Calu3 (cell line): ENCODE measurements around the gene RABGAP1L. TPM values are rescaled to one million over a fixed set of nuclear protein-coding genes. Genes with fewer than 3 reads are reported as not detected.

Experiments used
- BruUV-seq: library from RNA; stranded (reverse); fragments of 400-500 nt; replicated peaks from 2 replicates; lab custom pipeline; 2021; lab: Mats Ljungman, UMichigan
- CTCF ChIA-PET: fragments of 300-600 bp; sonication (Branson Sonifier 250); formaldehyde crosslinking; loops from one replicate; lab custom pipeline; 2022; ENCODE audit warnings: antibody characterized with exemption; lab: Charles Lee
- DNase-seq: peaks from one replicate; pipeline ENCODE4 v3.0.0; 2022
- H3K27ac Mint-ChIP-seq: one replicate; pipeline ENCODE4 v1.8.0; 2022; ENCODE audit warnings: mixed read lengths; ENCODE audit not compliant: unreplicated experiment
- H3K27me3 Mint-ChIP-seq: one replicate; pipeline ENCODE4 v1.8.0; 2022; ENCODE audit warnings: mixed read lengths; ENCODE audit not compliant: unreplicated experiment
- H3K36me3 Mint-ChIP-seq: one replicate; pipeline ENCODE4 v1.8.0; 2022; ENCODE audit warnings: mild to moderate bottlenecking, moderate library complexity, mixed read lengths; ENCODE audit not compliant: insufficient read depth, unreplicated experiment
- H3K4me1 Mint-ChIP-seq: one replicate; pipeline ENCODE4 v1.8.0; 2022; ENCODE audit warnings: mild to moderate bottlenecking, low read depth, mixed read lengths; ENCODE audit not compliant: unreplicated experiment
- H3K4me3 Mint-ChIP-seq: one replicate; pipeline ENCODE4 v1.8.0; 2022; ENCODE audit warnings: mild to moderate bottlenecking, low read depth, moderate library complexity, mixed read lengths; ENCODE audit not compliant: unreplicated experiment
- H3K9me3 Mint-ChIP-seq: one replicate; pipeline ENCODE4 v1.8.0; 2022; ENCODE audit warnings: low read depth, mixed read lengths; ENCODE audit not compliant: unreplicated experiment
- CTCF ChIP-seq: fragments of 200-600 bp; IDR thresholded peaks from one replicate; pipeline ENCODE4 v1.8.0; 2022; ENCODE audit warnings: antibody characterized with exemption; ENCODE audit not compliant: unreplicated experiment
- intact Hi-C: fragments of 100-400 bp; cut with micrococcal nuclease; formaldehyde crosslinking; loops from one replicate; pipeline ENCODE4 v1.10.0; 2022; ENCODE audit not compliant: unreplicated experiment
- total RNA-seq: library from RNA; stranded (reverse); gene quantifications from 2 replicates; pipeline ENCODE4 v1.2.3, GENCODE V29; 2022

The RABGAP1L gene
- total RNA-seq, 1 experiment from 2014 or later: 135 TPM

DNA sequence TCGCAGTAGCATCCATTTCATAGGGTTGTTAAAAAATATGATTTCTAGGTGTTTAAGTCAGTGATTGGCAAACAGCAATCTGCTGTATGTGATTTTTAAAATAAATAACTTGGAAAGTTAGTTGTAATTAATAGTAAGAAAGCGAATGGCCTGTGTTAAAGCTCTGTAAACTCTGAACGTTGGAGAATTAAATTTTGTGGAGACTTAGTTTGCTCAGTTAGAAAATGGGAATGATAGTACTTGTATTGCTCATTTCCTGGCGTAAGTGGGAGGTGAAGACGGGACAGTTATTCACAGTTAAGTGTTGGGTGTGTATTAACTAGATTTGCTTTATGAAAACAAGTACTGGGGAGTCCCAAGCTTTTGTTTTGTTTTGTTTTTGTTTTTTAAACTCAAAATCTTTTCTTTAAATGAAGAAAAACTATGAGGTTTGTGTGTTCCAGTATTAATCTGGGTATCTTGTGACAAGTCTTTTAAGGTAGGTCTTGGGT, 841.4 kb downstream of the RABGAP1L start:
- intact Hi-C loops: no loop called here
- no peaks in the 10 kb centered on the region for H3K9me3 Mint-ChIP-seq
- peaks cover 47% of the 10 kb centered on the region for H3K4me1 Mint-ChIP-seq
- no peak overlapping the region for H3K4me3 Mint-ChIP-seq
- no TSS peak for BruUV-seq
- peaks cover 30% of the 10 kb centered on the region for H3K36me3 Mint-ChIP-seq
- no peaks in the 10 kb centered on the region for H3K27me3 Mint-ChIP-seq
- DNase-seq: no peak
- no peak for TF ChIP-seq CTCF
- H3K27ac Mint-ChIP-seq: no peak overlapping the region
- CTCF ChIA-PET: interaction anchor here (0.8 to 2.4 kb wide), 2 partner anchors 22 to 125 kb away, joined by 3 to 7 read pairs; no protein-coding TSS in a partner anchor

- no peak for TF ChIP-seq CTCF
- BruUV-seq: no TSS peak
- no peak overlapping the region for H3K4me3 Mint-ChIP-seq
- intact Hi-C loops: no loop called here
- CTCF ChIA-PET: interaction anchor here (0.5 to 1.8 kb wide), 3 partner anchors 10 to 68 kb away, joined by 4 to 6 read pairs (median 5); no protein-coding TSS in a partner anchor
- peaks cover 30% of the 10 kb centered on the region for H3K4me1 Mint-ChIP-seq
- peaks cover 20% of the 10 kb centered on the region for H3K36me3 Mint-ChIP-seq
- H3K9me3 Mint-ChIP-seq: no peaks in the 10 kb centered on the region
- H3K27ac Mint-ChIP-seq: peak overlapping the region; percentile 65
- H3K27me3 Mint-ChIP-seq: no peaks in the 10 kb centered on the region
- no peak for DNase-seq
Measured at GRCh38 chr1:175002910-175003517, 843.7 kb downstream of the RABGAP1L start.

GRCh38 chr1:175003521-175003920, 844.2 kb downstream of the RABGAP1L start:
- CTCF ChIA-PET: interaction anchor here (0.6 to 1.8 kb wide), 2 partner anchors 10 to 11 kb away, joined by 4 to 5 read pairs; no protein-coding TSS in a partner anchor
- no TSS peak for BruUV-seq
- no peaks in the 10 kb centered on the region for H3K27me3 Mint-ChIP-seq
- intact Hi-C loops: no loop called here
- no peaks in the 10 kb centered on the region for H3K9me3 Mint-ChIP-seq
- H3K36me3 Mint-ChIP-seq: peaks cover 24% of the 10 kb centered on the region
- DNase-seq: no peak
- H3K27ac Mint-ChIP-seq: peak overlapping the region; percentile 65
- H3K4me1 Mint-ChIP-seq: peaks cover 34% of the 10 kb centered on the region
- H3K4me3 Mint-ChIP-seq: no peak overlapping the region
- no peak for TF ChIP-seq CTCF

DNA sequence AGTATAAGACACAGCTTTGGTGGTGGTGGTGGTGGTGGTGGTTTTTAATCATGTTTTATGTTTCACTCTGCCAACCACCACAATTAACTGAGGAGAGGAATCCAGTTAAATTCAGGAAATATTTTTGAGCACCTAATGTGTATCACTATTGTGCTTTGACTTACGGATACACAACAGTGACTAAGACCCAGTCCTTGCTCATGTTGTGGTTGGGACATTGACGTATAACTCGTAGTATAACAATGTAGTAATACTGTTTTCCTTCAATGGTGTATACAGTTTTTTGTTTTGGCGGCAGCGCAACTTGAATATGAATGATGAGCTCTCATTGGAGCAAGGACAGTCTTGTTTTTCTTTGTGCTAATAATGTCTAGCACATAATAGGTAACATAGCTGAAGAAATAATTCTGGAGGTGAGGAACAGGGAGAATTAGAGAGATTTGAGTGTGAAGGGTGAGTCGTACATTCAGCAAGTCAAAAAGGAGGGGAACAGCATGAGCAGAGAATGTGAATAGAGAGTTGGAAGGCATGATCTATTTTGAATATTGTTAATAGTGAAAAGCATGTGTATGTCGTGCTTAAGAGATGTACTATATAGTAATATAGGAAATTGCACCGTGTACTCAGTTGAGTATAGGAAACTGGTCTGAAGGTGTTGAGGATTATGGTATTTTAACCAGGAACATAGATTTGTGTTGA, 845.9 kb downstream of the RABGAP1L start:
- BruUV-seq: no TSS peak
- TF ChIP-seq CTCF: no peak
- no peaks in the 10 kb centered on the region for H3K9me3 Mint-ChIP-seq
- H3K27me3 Mint-ChIP-seq: no peaks in the 10 kb centered on the region
- peak overlapping the region; percentile 0 for H3K27ac Mint-ChIP-seq
- H3K4me3 Mint-ChIP-seq: no peak overlapping the region
- H3K4me1 Mint-ChIP-seq: peaks cover 34% of the 10 kb centered on the region
- intact Hi-C loops: no loop called here
- no peak for DNase-seq
- H3K36me3 Mint-ChIP-seq: peaks cover 33% of the 10 kb centered on the region
- CTCF ChIA-PET: interaction anchor here (1.1 kb wide), 1 partner anchor 24 kb away, joined by 3 read pairs; no protein-coding TSS in a partner anchor
